Stomach (tissue), 4 donors: ENCODE data around the gene ERC2.

ENCODE experiments used
- EP300 ChIP-seq: sonication (generic); formaldehyde crosslinking; IDR thresholded peaks from one replicate; pipeline ENCODE4 v1.6.1; 2017; ENCODE audit warnings: antibody characterized with exemption
- POLR2A ChIP-seq, 4 donors: fragments of 450-650 bp; IDR thresholded peaks; one replicate each; pipeline ENCODE4 v1.6.1; 2016; ENCODE audit warnings: antibody characterized with exemption in 4 of 4, control low read depth in 2 of 4, mild to moderate bottlenecking in 1 of 4, moderate library complexity in 1 of 4
- POLR2AphosphoS5 ChIP-seq, 3 donors: sonication (generic); formaldehyde crosslinking; IDR thresholded peaks; one replicate each; pipeline ENCODE4 v1.6.1; 2016; ENCODE audit warnings: antibody characterized with exemption in 3 of 3
- TF ChIP-seq, protein P1 (sequence below), 7 experiments: fragments of 450-650 bp in 4 of 7; fragments of 200-600 bp in 3 of 7; sonication (generic) in 3 of 7; IDR thresholded peaks; one replicate each; pipeline ENCODE4 v1.5.1; 2016 to 2019; ENCODE audit warnings: antibody characterized with exemption in 7 of 7, control low read depth in 2 of 7, mild to moderate bottlenecking in 1 of 7

GRCh38 chr3:55583475-55583874 lies 884.8 kb downstream of the ERC2 start:
- TF ChIP-seq POLR2A (IDR thresholded peaks at IDR 0.05) (no peak), POLR2AphosphoS5 (IDR thresholded peaks at IDR 0.05) (no peak), EP300 (no peak)
- TF ChIP-seq, protein P1, sequence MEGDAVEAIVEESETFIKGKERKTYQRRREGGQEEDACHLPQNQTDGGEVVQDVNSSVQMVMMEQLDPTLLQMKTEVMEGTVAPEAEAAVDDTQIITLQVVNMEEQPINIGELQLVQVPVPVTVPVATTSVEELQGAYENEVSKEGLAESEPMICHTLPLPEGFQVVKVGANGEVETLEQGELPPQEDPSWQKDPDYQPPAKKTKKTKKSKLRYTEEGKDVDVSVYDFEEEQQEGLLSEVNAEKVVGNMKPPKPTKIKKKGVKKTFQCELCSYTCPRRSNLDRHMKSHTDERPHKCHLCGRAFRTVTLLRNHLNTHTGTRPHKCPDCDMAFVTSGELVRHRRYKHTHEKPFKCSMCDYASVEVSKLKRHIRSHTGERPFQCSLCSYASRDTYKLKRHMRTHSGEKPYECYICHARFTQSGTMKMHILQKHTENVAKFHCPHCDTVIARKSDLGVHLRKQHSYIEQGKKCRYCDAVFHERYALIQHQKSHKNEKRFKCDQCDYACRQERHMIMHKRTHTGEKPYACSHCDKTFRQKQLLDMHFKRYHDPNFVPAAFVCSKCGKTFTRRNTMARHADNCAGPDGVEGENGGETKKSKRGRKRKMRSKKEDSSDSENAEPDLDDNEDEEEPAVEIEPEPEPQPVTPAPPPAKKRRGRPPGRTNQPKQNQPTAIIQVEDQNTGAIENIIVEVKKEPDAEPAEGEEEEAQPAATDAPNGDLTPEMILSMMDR (IDR thresholded peaks at IDR 0.05) = no peak
